IMR-90 (cell line): Measurements from ENCODE around the gene NFIX. TPM values are rescaled to one million over a fixed set of nuclear protein-coding genes. Genes with fewer than 3 reads are reported as not detected.

ENCODE experiments used
- ATAC-seq: fragments of 200-7000 bp; cut with Tn5 transposase; 2 replicates; pipeline ENCODE4 v1.9.1; 2020; ENCODE audit warnings: low read depth, mild to moderate bottlenecking, moderate library complexity
- BruUV-seq: library from RNA; stranded (reverse); fragments of 400-500 nt; replicated peaks from 2 replicates; lab custom pipeline; 2021; lab: Mats Ljungman, UMichigan
- CTCF ChIA-PET: fragments of 300-600 bp; formaldehyde crosslinking; extraction: SDS; loops from one replicate; lab custom pipeline; 2021; ENCODE audit warnings: antibody characterized with exemption; lab: Yijun Ruan, JAX
- POLR2A ChIA-PET: fragments of 300-600 bp; sonication (Branson Sonifier 250); formaldehyde crosslinking; loops from one replicate; lab custom pipeline; 2022; ENCODE audit warnings: antibody characterized with exemption; ENCODE audit not compliant: unreplicated experiment; lab: Charles Lee
- DNase-seq: peaks from one replicate; pipeline ENCODE4 v3.0.0; 2013
- H2AFZ ChIP-seq: replicated peaks from 2 replicates; pipeline ENCODE3; 2013; ENCODE audit warnings: low read length, mild to moderate bottlenecking; ENCODE audit not compliant: poor library complexity
- H2AK5ac ChIP-seq: 2 replicates; pipeline ENCODE4 v1.6.1; 2013; ENCODE audit warnings: low read depth, low read length, inconsistent platforms
- H2AK9ac ChIP-seq: replicated peaks from 2 replicates; pipeline ENCODE3; 2013; ENCODE audit warnings: mild to moderate bottlenecking, low read depth, low read length, moderate library complexity; ENCODE audit not compliant: poor library complexity
- H2BK120ac ChIP-seq: 2 replicates; pipeline ENCODE4 v1.6.1; 2013; ENCODE audit warnings: low read depth, low read length, inconsistent platforms
- H2BK15ac ChIP-seq: 3 replicates; pipeline ENCODE4 v1.6.1; 2013; ENCODE audit warnings: low read depth, low read length, inconsistent platforms
- H2BK20ac ChIP-seq: 2 replicates; pipeline ENCODE4 v1.6.1; 2013; ENCODE audit warnings: low read depth, mild to moderate bottlenecking, inconsistent platforms, low read length, moderate library complexity
- H2BK5ac ChIP-seq: 2 replicates; pipeline ENCODE4 v1.6.1; 2013; ENCODE audit warnings: mild to moderate bottlenecking, low read depth, low read length, inconsistent platforms; ENCODE audit not compliant: poor library complexity, severe bottlenecking
- H3K14ac ChIP-seq: replicated peaks from 2 replicates; pipeline ENCODE4 v1.6.1; 2013; ENCODE audit warnings: low read depth, low read length, inconsistent platforms
- H3K18ac ChIP-seq: 2 replicates; pipeline ENCODE4 v1.6.1; 2013; ENCODE audit warnings: low read depth, low read length, control low read depth
- H3K23ac ChIP-seq: 2 replicates; pipeline ENCODE4 v1.6.1; 2013; ENCODE audit warnings: low read depth, low read length, inconsistent platforms
- H3K27ac ChIP-seq: 2 replicates; pipeline ENCODE4 v1.5.1; 2013; ENCODE audit warnings: mild to moderate bottlenecking, control low read depth, low read length; ENCODE audit not compliant: insufficient read depth
- H3K27me3 ChIP-seq: 2 replicates; pipeline ENCODE4 v1.6.1; 2013; ENCODE audit warnings: low read length; ENCODE audit not compliant: control insufficient read depth, insufficient read depth
- H3K36me3 ChIP-seq: 2 replicates; pipeline ENCODE4 v1.6.1; 2013; ENCODE audit warnings: low read length, mixed read lengths; ENCODE audit not compliant: control insufficient read depth, insufficient read depth
- H3K4ac ChIP-seq: 2 replicates; pipeline ENCODE4 v1.6.1; 2013; ENCODE audit warnings: low read depth, low read length, inconsistent platforms
- H3K4me1 ChIP-seq: 2 replicates; pipeline ENCODE4 v1.6.1; 2013; ENCODE audit warnings: low read length, mixed read lengths; ENCODE audit not compliant: control insufficient read depth, insufficient read depth
- H3K4me2 ChIP-seq: 2 replicates; pipeline ENCODE4 v1.6.1; 2013; ENCODE audit warnings: low read depth, mild to moderate bottlenecking, control low read depth, low read length, moderate library complexity
- H3K4me3 ChIP-seq: 2 replicates; pipeline ENCODE4 v1.5.1; 2013; ENCODE audit warnings: low read depth, mild to moderate bottlenecking, control low read depth, low read length, moderate library complexity; ENCODE audit not compliant: insufficient read depth
- H3K56ac ChIP-seq: 2 replicates; pipeline ENCODE4 v1.6.1; 2013; ENCODE audit warnings: low read length, inconsistent platforms; ENCODE audit not compliant: insufficient read depth; ENCODE audit errors: extremely low read depth
- H3K79me1 ChIP-seq, 2 experiments: 2 replicates each; pipeline ENCODE4 v1.6.1; 2013; ENCODE audit warnings: low read length in 2 of 2, inconsistent platforms in 1 of 2, low read depth in 1 of 2
- H3K9ac ChIP-seq: 2 replicates; pipeline ENCODE4 v1.6.1; 2013; ENCODE audit warnings: low read depth, low read length, control low read depth
- H3K9me1 ChIP-seq: 2 replicates; pipeline ENCODE4 v1.6.1; 2013; ENCODE audit warnings: low read length, inconsistent platforms; ENCODE audit not compliant: insufficient read depth
- H3K9me3 ChIP-seq: 2 replicates; pipeline ENCODE4 v1.6.1; 2013; ENCODE audit warnings: low read length; ENCODE audit not compliant: control insufficient read depth, insufficient read depth
- H4K20me1 ChIP-seq: 2 replicates; pipeline ENCODE4 v1.6.1; 2013; ENCODE audit warnings: low read length, inconsistent platforms; ENCODE audit not compliant: insufficient read depth
- H4K5ac ChIP-seq: 2 replicates; pipeline ENCODE4 v1.6.1; 2013; ENCODE audit warnings: mild to moderate bottlenecking, low read depth, low read length, control low read depth
- H4K8ac ChIP-seq, 2 experiments: 2 replicates each; pipeline ENCODE4 v1.6.1; 2013; ENCODE audit warnings: low read depth in 2 of 2, low read length in 2 of 2, control low read depth in 1 of 2, inconsistent platforms in 1 of 2
- H4K91ac ChIP-seq: 2 replicates; pipeline ENCODE4 v1.6.1; 2013; ENCODE audit warnings: low read depth, low read length, inconsistent platforms; ENCODE audit not compliant: insufficient read depth
- BHLHE40 ChIP-seq: fragments of 150-350 bp; IDR thresholded peaks from 2 replicates; pipeline ENCODE4 v1.6.1; 2016; ENCODE audit warnings: mild to moderate bottlenecking, low read depth, low read length
- CEBPB ChIP-seq: IDR thresholded peaks from 2 replicates; pipeline ENCODE4 v1.6.1; 2012; ENCODE audit warnings: low read depth, low read length, improper control_type of control experiment
- CHD1 ChIP-seq: IDR thresholded peaks from 2 replicates; pipeline ENCODE4 v1.6.1; 2012; ENCODE audit warnings: low read depth, low read length, improper control_type of control experiment
- ELK1 ChIP-seq: fragments of 150-350 bp; IDR thresholded peaks from 2 replicates; pipeline ENCODE4 v1.6.1; 2016; ENCODE audit warnings: low read depth, mild to moderate bottlenecking, low read length, moderate library complexity, borderline replicate concordance
- FOS ChIP-seq: fragments of 150-350 bp; IDR thresholded peaks from 2 replicates; pipeline ENCODE4 v1.6.1; 2016; ENCODE audit warnings: low read depth, low read length
- MAFK ChIP-seq: IDR thresholded peaks from 2 replicates; pipeline ENCODE4 v1.6.1; 2012; ENCODE audit warnings: low read depth, low read length, improper control_type of control experiment
- MAZ ChIP-seq: IDR thresholded peaks from 2 replicates; pipeline ENCODE4 v1.6.1; 2012; ENCODE audit warnings: low read depth, mild to moderate bottlenecking, low read length, improper control_type of control experiment, moderate library complexity, borderline replicate concordance
- MXI1 ChIP-seq: IDR thresholded peaks from 2 replicates; pipeline ENCODE4 v1.6.1; 2012; ENCODE audit warnings: low read depth, mild to moderate bottlenecking, low read length, moderate library complexity, borderline replicate concordance
- NFE2L2 ChIP-seq: fragments of 150-350 bp; IDR thresholded peaks from 2 replicates; pipeline ENCODE4 v1.6.1; 2016; ENCODE audit warnings: low read depth, mild to moderate bottlenecking, low read length
- POLR2A ChIP-seq: IDR thresholded peaks from 2 replicates; pipeline ENCODE4 v1.6.1; 2012; ENCODE audit warnings: mild to moderate bottlenecking, low read depth, low read length
- RAD21 ChIP-seq: IDR thresholded peaks from 2 replicates; pipeline ENCODE4 v1.6.1; 2012; ENCODE audit warnings: low read length, improper control_type of control experiment
- RFX5 ChIP-seq: IDR thresholded peaks from 2 replicates; pipeline ENCODE4 v1.8.0; 2012; ENCODE audit warnings: low read depth, mild to moderate bottlenecking, low read length, moderate library complexity
- SMC3 ChIP-seq: fragments of 150-350 bp; IDR thresholded peaks from 2 replicates; pipeline ENCODE4 v1.6.1; 2016; ENCODE audit warnings: low read depth, mild to moderate bottlenecking, antibody characterized with exemption, low read length, moderate library complexity
- WGBS, 2 experiments: methylation state at CpG; one replicate each; pipeline versions ENCODE4 v1.1.5 to v1.1.7; 2013; ENCODE audit warnings: missing lambda C conversion rate in 2 of 2; ENCODE audit not compliant: insufficient read length in 1 of 2; ENCODE audit errors: extremely low coverage in 2 of 2; 5-methylcytosine and 5-hydroxymethylcytosine counted together
- dilution Hi-C: fragments of 300-500 bp; cut with HindIII; formaldehyde crosslinking; loops from one replicate; pipeline ENCODE4 v1.14.3; 2018; ENCODE audit warnings: low sequenced_read_pairs; ENCODE audit not compliant: unreplicated experiment
- in situ Hi-C: fragments of 300-500 bp; cut with MboI; formaldehyde crosslinking; loops from 3 replicates; pipeline ENCODE4 v1.14.3; 2019; ENCODE audit warnings: low sequenced_read_pairs, inconsistent platforms, mixed read lengths
- intact Hi-C: fragments of 100-400 bp; cut with micrococcal nuclease; formaldehyde crosslinking; loops from 2 replicates; pipeline ENCODE4 v1.10.0; 2022
- polyA plus RNA-seq, 3 experiments: library from polyadenylated mRNA; depleted of rRNA; stranded (reverse); fragments of >200 nt; gene quantifications; 2 replicates each; pipeline ENCODE4 v1.2.3, GENCODE V29; 2012; ENCODE audit warnings: low replicate concordance in 1 of 3
- total RNA-seq: library from RNA; depleted of rRNA; stranded (reverse); fragments of >200 nt; gene quantifications from 2 replicates; pipeline ENCODE4 v1.2.3, GENCODE V29; 2012
- TF ChIP-seq, protein P1 (sequence below): fragments of 150-350 bp; IDR thresholded peaks from 2 replicates; pipeline ENCODE4 v1.6.1; 2017; ENCODE audit warnings: mild to moderate bottlenecking, antibody characterized with exemption, low read length, low read depth
- TF ChIP-seq, protein P2 (sequence below): conservative IDR thresholded peaks from 2 replicates; pipeline ENCODE4 v1.5.1; 2012; ENCODE audit warnings: mild to moderate bottlenecking, low read depth, low read length, improper control_type of control experiment

Gene NFIX
- total and polyA plus RNA-seq, 2 of the 4 experiments (the other 2 are of a cell fraction): 10.2 to 47.7 TPM

- H3K23ac ChIP-seq: no peak overlapping the region
- dilution Hi-C loops: no loop called here
- peak overlapping the region; percentile 77 for H3K4me2 ChIP-seq
- H3K56ac ChIP-seq: no peak overlapping the region
- no peak overlapping the region for H4K5ac ChIP-seq
- DNase-seq (no peak), ATAC-seq (peak; percentile 64)
- H4K91ac ChIP-seq: no peak overlapping the region
- intact Hi-C loops: no loop called here
- no peak overlapping the region for H2BK15ac ChIP-seq
- ChIA-PET POLR2A (no interaction called here), CTCF (no interaction called here)
- peaks cover 15% of the 10 kb centered on the region; the same call in 1 of the 2 replicates for H3K4me1 ChIP-seq
- in situ Hi-C loops: no loop called here
- WGBS, 2 experiments: 46% methylated on average over 8 of the region's 29 CpGs; no CpG with 5 or more reads in 1 of the 2 experiments
- 0 out of 2 replicates have a peak overlapping the region, but pooled peaks have one; percentile 23 for H3K14ac ChIP-seq
- no TSS peak for BruUV-seq
- H3K9me1 ChIP-seq: peaks cover 16% of the 10 kb centered on the region
- H4K8ac ChIP-seq: 0 out of 4 replicates have a peak overlapping the region, but pooled peaks of 1 of the 2 experiments have one; percentile 19
- H3K27me3 ChIP-seq: no peaks in the 10 kb centered on the region
- H2AK5ac ChIP-seq: no peak overlapping the region
- peaks cover 67% of the 10 kb centered on the region for H4K20me1 ChIP-seq
- H3K27ac ChIP-seq: peak overlapping the region; percentile 48; the same call in 1 of the 2 replicates
- H3K79me1 ChIP-seq: peaks cover 23 to 82% of the 10 kb centered on the region in 2 experiments
- H3K36me3 ChIP-seq: peaks cover 18% of the 10 kb centered on the region
- H2AFZ ChIP-seq: no peak overlapping the region
- no peak overlapping the region for H2BK20ac ChIP-seq
- H3K4ac ChIP-seq: no peak overlapping the region
- H3K18ac ChIP-seq: no peak overlapping the region; the same call in 1 of the 2 replicates
- no peak overlapping the region; the same call in 1 of the 2 replicates for H3K9ac ChIP-seq
- no peak overlapping the region for H3K4me3 ChIP-seq
- H2BK120ac ChIP-seq: no peak overlapping the region
- H3K9me3 ChIP-seq: no peaks in the 10 kb centered on the region
- no peak overlapping the region for H2BK5ac ChIP-seq
- H2AK9ac ChIP-seq: peak overlapping the region; percentile 26
- TF ChIP-seq RAD21 (no peak), RFX5 (no peak), MXI1 (no peak), NFE2L2 (no peak), MAZ (no peak), SMC3 (no peak), BHLHE40 (no peak), CHD1 (no peak), CEBPB (no peak), FOS (no peak), MAFK (no peak), ELK1 (no peak), POLR2A (no peak)
- TF ChIP-seq, protein P1, sequence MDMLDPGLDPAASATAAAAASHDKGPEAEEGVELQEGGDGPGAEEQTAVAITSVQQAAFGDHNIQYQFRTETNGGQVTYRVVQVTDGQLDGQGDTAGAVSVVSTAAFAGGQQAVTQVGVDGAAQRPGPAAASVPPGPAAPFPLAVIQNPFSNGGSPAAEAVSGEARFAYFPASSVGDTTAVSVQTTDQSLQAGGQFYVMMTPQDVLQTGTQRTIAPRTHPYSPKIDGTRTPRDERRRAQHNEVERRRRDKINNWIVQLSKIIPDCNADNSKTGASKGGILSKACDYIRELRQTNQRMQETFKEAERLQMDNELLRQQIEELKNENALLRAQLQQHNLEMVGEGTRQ: no peak
- TF ChIP-seq, protein P2, sequence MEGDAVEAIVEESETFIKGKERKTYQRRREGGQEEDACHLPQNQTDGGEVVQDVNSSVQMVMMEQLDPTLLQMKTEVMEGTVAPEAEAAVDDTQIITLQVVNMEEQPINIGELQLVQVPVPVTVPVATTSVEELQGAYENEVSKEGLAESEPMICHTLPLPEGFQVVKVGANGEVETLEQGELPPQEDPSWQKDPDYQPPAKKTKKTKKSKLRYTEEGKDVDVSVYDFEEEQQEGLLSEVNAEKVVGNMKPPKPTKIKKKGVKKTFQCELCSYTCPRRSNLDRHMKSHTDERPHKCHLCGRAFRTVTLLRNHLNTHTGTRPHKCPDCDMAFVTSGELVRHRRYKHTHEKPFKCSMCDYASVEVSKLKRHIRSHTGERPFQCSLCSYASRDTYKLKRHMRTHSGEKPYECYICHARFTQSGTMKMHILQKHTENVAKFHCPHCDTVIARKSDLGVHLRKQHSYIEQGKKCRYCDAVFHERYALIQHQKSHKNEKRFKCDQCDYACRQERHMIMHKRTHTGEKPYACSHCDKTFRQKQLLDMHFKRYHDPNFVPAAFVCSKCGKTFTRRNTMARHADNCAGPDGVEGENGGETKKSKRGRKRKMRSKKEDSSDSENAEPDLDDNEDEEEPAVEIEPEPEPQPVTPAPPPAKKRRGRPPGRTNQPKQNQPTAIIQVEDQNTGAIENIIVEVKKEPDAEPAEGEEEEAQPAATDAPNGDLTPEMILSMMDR: no peak
Measured at GRCh38 chr19:13002166-13002898, 7.1 kb downstream of the NFIX start.
